Measurements from ENCODE around the gene CCDC157.

CCDC157 gene

GRCh38 chr22:30356449-30357235, at the start of gene CCDC157, which contains the start of gene SF3A1:
CCDC157 (plus strand) TSS chr22:30357007; CDS start chr22:30366001, 8,994 bp downstream.
SF3A1 (minus strand) TSS chr22:30356894; CDS start chr22:30356792, 102 bp downstream.
- DNase-seq, result peak; percentile 72

- DNase-seq, result no peak
Measured at GRCh38 chr22:30307041-30307574, 49.7 kb upstream of the CCDC157 start.

DNA sequence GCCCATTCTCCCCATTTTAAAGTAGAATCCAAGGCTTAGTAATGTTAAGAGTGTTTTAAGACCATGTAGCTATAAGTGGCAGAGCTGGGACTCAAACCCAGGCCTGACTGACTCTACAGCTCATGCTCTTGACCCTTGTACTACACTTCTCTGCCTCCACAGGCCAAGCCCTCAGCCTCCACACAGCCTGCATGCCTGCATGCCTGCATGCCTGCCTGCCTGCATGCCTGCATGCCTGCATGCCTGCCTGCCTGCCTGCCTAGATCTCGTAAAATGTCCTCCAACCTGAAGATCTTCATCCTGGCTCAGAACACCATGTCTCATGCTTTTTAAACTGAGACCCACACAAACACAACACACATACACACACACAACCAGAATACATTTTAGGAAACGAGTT, 48.7 kb upstream of the CCDC157 start:
- DNase-seq, result no peak

GRCh38 chr22:30308518-30309230, 48.1 kb upstream of the CCDC157 start:
- DNase-seq, result no peak

DNA sequence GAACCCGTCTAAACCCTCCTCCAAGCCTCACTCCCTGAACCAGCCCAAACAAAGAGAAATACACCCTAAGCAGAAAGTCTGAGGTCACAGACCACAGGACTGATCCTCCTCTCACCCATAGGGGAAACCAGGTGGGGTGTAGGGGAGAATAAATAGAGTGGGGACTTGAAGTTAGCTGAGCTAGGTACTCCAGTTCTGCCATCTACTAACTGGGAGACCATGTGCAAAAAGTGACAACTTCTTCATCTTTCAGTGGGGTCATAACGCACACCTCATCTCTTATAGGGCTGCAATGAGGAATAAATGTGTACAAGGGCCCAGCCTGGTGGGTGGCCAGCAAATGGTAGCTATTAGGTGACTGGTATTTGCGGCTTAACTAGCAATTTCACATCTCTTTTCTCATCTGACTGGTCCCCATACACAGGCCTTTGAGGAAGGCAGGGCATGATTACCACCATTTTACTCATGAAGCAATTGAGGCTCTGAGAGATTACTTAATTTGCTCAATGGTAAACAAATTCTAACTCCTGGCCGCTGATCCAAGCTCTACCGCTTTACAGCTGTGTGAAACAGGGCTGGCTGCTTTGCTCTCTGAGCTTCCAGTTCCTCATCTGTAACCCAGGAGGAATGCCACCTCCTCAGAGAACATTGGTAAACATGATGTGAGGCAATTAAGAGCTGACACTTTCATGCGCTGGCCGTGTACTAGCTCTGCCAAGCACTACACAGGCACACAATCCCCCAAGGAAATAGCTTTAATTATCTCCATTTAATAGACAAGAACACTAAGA, 46.7 kb upstream of the CCDC157 start:
- no peak for DNase-seq

GRCh38 chr22:30310881-30311771, 45.7 kb upstream of the CCDC157 start:
- no peak for DNase-seq

- DNase-seq, result no peak
Measured at GRCh38 chr22:30312053-30312452, 44.8 kb upstream of the CCDC157 start.

- no peak for DNase-seq
Measured at GRCh38 chr22:30313527-30314363, 43.1 kb upstream of the CCDC157 start.

DNA sequence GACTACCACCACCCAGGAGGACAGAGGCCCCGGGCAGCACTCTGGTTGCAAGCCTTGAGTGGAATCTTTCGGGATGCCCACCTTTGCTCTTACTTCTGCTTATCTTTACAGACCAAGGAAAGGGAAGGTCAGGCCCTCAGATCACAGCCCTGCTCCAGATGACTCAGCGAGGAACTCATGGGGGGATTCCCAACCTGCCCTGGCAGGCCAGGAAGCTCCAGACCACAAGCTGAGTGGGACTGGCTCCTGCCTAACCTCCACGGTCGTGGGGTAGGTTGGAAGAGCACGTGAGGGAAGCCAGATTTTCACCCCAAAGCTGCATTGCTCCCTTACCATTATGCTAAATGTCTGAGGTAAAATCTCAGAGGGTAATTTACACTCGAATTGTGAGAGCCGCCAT, 41.9 kb upstream of the CCDC157 start:
- no peak for DNase-seq

DNA sequence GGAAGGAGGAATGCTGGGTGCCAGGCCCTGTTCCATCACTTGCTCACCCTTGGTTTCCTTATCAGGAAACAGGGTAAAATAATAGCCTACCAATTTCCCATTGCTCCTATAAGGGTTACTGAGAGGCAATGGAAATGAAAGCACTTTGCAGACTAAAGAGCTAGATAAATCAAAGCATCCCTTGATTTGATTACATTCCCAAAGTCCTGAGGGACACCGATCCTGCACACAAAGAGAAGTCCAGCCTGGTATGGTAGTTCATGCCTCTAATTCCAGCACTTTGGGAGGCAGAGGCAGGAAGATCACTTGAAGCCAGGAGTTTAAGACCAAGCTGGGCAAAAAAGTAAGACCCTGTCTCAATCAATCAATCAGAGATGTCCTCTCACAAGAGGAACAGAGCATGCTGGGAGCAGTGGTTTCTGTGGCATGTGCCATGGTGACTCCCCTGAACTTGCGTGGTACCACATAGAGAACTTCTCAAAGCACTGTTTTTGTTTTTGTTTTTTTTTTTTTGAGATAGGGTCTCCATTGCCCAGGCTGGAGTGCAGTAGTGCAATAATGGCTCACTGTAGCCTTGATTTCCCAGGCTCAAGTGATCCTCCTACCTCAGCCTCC, 40.7 kb upstream of the CCDC157 start:
- no peak for DNase-seq

GRCh38 chr22:30317778-30318177, 39.0 kb upstream of the CCDC157 start:
- DNase-seq, result no peak

GRCh38 chr22:30318799-30319419, 37.9 kb upstream of the CCDC157 start:
- DNase-seq, result no peak

GRCh38 chr22:30320021-30320556, 36.7 kb upstream of the CCDC157 start:
- no peak for DNase-seq

DNA sequence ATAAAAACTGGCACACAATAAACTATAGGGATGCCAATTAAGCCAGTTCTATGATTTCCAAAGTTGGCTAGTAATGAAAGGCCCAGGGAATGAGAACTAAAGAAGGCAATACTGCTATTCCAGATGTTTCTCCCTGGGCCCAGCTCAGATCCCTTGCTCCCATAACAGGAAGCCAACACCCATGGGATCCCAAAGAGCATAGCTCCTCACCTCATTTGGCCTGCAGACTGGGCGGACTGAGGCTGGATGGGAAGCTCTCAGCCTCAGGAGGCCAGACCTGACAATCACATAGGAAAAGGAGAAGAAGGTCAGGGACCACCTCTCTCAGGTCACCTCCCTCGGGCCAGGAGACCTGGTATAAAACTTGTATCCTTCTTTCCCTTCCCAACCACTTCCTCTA, 35.3 kb upstream of the CCDC157 start:
- DNase-seq, result no peak

DNA sequence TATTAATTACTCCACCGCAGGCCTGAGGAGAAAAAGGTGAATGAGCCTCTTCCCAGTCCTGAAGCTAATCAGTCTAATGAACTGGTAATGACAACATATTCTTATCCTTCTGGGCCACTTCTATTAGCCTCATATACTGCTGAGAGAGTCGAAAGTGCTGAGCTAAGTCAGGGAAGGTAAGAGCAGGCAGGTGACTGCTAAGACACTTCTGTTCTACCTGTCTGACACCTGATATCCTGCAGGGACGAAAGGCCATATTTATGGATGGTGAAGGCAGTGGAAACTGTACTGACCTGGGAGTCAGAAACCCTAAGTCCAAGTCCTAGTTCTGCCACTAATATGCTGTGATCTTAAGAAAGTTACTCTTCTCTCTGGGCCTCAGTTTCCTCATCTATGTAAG, 33.6 kb upstream of the CCDC157 start:
- DNase-seq, result no peak

DNA sequence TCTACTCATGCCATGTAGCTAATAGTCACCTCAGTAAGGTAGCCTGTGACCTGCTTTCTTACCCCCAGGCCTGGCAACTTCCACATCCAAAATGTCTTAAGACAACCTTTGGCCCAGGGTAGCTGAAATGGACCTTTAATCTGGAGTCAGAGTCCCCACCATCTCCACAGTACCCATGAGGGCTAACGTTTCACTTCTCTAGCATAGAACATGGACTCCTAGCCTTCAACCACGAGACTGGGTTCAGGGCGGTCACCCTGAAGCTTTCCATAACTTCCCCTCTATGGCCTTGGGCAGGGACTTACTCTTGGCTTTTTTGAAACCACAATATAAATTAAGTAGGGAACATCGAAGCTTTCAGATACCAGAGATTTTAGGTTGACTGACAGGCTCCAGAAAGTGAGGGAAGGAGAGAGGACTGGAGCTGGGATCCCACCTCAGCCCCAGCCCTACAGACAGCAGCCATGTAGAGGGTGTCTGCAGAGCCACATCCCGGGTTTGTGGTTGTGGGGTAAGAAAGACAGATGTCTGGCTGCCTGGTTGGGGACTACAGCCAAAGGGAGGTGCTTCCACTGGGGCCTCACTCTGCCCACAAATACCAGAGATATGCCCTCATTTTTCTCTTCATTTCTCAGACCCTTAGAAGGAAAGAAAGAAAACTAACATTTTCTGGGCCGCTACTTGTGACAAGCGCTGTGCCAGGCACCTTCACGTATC, 32.6 kb upstream of the CCDC157 start:
- DNase-seq, result no peak

GRCh38 chr22:30325065-30325720, 31.6 kb upstream of the CCDC157 start:
- DNase-seq, result no peak

DNA sequence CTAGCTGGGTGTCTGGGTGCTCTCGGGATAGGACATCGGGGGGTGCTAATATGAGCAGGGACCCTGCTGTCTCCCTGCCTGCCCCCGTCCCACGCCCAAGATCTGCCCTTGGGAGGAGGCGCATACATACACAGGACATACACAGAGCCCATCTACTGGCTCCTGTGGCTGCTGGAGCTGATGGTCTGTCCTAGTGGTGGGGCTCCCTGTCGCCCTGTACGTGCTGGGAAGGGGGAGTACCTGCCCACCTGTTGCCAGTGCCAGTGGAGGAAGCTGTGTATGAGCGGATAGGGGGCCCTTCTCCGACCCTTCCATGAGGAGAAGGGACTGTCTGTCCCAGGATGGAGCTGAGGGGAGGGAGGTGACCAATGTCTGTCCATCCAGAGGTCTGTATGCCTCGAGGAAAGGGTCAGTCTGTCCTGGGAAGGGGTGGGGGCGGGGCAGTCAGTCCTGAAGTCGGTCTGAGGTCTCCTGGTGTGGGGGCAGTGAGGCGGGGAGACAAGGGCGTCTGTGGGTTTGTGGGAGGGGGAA, 31.0 kb upstream of the CCDC157 start:
- DNase-seq, result no peak
